Body of pancreas (tissue), 4 donors: ENCODE measurements around the gene PRRC2A. TPM values are rescaled to one million over a fixed set of nuclear protein-coding genes. Genes with fewer than 3 reads are reported as not detected.

Experiments
- ATAC-seq: fragments of 150-250 bp; one replicate; pipeline ENCODE4 v1.9.1; 2016
- DNase-seq, 4 donors: peaks; one replicate each; pipeline ENCODE4 v3.0.0-alpha.2; 2019
- H3K27ac ChIP-seq, 4 donors: fragments of 200-600 bp; sonication (generic); 1 replicate in 3 of 4; 2 replicates in 1 of 4; pipeline versions ENCODE4 v1.5.1 to v1.6.1; 2016 to 2019; ENCODE audit warnings: mild to moderate bottlenecking in 1 of 4, mixed read lengths in 1 of 4, moderate library complexity in 1 of 4
- H3K27me3 ChIP-seq, 2 donors: fragments of 200-600 bp; sonication (generic); one replicate each; pipeline ENCODE4 v1.6.0; 2016; ENCODE audit warnings: mild to moderate bottlenecking in 1 of 2
- H3K36me3 ChIP-seq, 2 donors: fragments of 200-600 bp; sonication (generic); replicated peaks in 1 of 2; 2 replicates each; pipeline ENCODE4 v1.5.1; 2016; ENCODE audit warnings: low read depth in 2 of 2; ENCODE audit not compliant: insufficient read depth in 1 of 2
- H3K4me1 ChIP-seq: fragments of 200-600 bp; sonication (generic); one replicate; pipeline ENCODE4 v1.6.0; 2016
- H3K4me3 ChIP-seq, 2 donors: fragments of 200-600 bp; sonication (generic); 1 replicate in 1 of 2; 2 replicates in 1 of 2; pipeline ENCODE4 v1.5.1; 2016 to 2019
- H3K9me3 ChIP-seq, 3 donors: fragments of 200-600 bp; sonication (generic); 1 replicate in 2 of 3; 2 replicates in 1 of 3; pipeline ENCODE4 v1.5.1; 2016
- POLR2A ChIP-seq, 3 donors: fragments of 450-650 bp; IDR thresholded peaks; one replicate each; pipeline ENCODE4 v1.6.1; 2016; ENCODE audit warnings: antibody characterized with exemption in 3 of 3, mild to moderate bottlenecking in 2 of 3
- WGBS, 2 donors: methylation state at CpG; one replicate each; pipeline ENCODE4 v1.1.5; 2017; 5-methylcytosine and 5-hydroxymethylcytosine counted together
- intact Hi-C: fragments of 100-400 bp; cut with DNase I; formaldehyde crosslinking; loops from one replicate; pipeline ENCODE4 v1.15.1; 2023
- total RNA-seq, 2 donors: library from RNA; depleted of rRNA; stranded (reverse); fragments of >200 nt; gene quantifications; one replicate each; pipeline ENCODE4 v1.1.0, GENCODE V29; 2016
- TF ChIP-seq, protein P1 (sequence below), 7 experiments: fragments of 450-650 bp in 4 of 7; fragments of 200-600 bp in 3 of 7; sonication (generic) in 3 of 7; IDR thresholded peaks; one replicate each; pipeline ENCODE4 v1.5.1; 2016 to 2019; ENCODE audit warnings: antibody characterized with exemption in 7 of 7

Gene PRRC2A
- total RNA-seq, 2 donors from 2014 or later = 48.8 to 57.4 TPM

DNA sequence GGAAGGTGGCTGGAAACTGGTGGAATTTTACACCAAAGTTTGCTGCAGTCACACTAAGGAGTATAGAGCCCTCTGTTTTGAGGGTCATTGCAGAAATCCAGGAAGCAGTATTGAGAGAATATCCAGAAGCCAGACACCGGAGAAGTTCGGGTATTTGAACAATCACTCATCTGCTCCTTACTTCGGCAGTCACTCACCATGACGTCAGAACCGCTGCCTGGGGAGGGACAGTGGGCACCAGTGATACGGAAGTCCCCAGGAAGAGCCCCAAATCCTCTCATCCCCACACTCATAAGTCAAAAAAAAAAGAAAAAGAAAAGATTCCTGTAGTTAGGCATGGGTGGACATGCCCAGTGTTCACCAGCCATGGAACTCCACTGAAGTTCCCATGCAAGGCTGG, 56.4 kb downstream of the PRRC2A start:
- whole genome bisulfite sequencing, 2 donors = 66 to 73% methylated on average over 6 of the region's 6 CpGs
- no peak for TF ChIP-seq POLR2A (IDR thresholded peaks at IDR 0.05)
- TF ChIP-seq, protein P1, sequence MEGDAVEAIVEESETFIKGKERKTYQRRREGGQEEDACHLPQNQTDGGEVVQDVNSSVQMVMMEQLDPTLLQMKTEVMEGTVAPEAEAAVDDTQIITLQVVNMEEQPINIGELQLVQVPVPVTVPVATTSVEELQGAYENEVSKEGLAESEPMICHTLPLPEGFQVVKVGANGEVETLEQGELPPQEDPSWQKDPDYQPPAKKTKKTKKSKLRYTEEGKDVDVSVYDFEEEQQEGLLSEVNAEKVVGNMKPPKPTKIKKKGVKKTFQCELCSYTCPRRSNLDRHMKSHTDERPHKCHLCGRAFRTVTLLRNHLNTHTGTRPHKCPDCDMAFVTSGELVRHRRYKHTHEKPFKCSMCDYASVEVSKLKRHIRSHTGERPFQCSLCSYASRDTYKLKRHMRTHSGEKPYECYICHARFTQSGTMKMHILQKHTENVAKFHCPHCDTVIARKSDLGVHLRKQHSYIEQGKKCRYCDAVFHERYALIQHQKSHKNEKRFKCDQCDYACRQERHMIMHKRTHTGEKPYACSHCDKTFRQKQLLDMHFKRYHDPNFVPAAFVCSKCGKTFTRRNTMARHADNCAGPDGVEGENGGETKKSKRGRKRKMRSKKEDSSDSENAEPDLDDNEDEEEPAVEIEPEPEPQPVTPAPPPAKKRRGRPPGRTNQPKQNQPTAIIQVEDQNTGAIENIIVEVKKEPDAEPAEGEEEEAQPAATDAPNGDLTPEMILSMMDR (IDR thresholded peaks at IDR 0.05) = no peak
- DNase-seq (no peak), ATAC-seq (no peak)
- intact Hi-C loops = no loop called here
- Histone ChIP-seq H3K27me3 (no peaks in the 10 kb centered on the region), H3K36me3 (peaks cover 0 to 3% of the 10 kb centered on the region in 2 donors), H3K4me3 (no peak overlapping the region), H3K9me3 (no peaks in the 10 kb centered on the region), H3K4me1 (peaks cover 17% of the 10 kb centered on the region), H3K27ac (no peak overlapping the region)

DNA sequence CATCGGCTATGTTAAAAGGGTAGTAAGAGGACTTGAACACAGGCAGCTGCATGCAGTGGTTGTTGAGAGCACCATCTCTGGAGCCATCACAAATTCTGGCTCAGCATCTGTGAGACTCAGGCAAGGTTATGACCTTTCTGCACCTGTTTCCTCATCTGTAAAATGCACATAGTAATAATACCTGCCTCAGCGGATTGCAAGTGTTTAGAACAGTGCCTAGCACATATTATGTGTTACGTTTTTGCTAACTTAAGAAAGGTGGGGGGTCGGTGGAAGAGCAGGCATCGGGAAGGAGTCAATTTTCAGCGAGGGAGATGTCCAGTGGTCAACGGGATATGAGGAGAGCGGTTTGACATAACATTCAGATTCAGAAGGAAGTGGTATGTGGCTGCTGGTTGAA, 57.4 kb downstream of the PRRC2A start:
- WGBS, 2 donors = 64 to 70% methylated on average over 8 of the region's 8 CpGs
- intact Hi-C loops = no loop called here
- Histone ChIP-seq H3K36me3 (no peaks in the 10 kb centered on the region), H3K9me3 (no peaks in the 10 kb centered on the region), H3K27me3 (no peaks in the 10 kb centered on the region), H3K4me1 (peaks cover 22% of the 10 kb centered on the region), H3K4me3 (no peak overlapping the region), H3K27ac (no peak overlapping the region)
- no peak for TF ChIP-seq POLR2A (IDR thresholded peaks at IDR 0.05)
- TF ChIP-seq, protein P1 (IDR thresholded peaks at IDR 0.05) = no peak
- DNase-seq (no peak), ATAC-seq (no peak)

DNA sequence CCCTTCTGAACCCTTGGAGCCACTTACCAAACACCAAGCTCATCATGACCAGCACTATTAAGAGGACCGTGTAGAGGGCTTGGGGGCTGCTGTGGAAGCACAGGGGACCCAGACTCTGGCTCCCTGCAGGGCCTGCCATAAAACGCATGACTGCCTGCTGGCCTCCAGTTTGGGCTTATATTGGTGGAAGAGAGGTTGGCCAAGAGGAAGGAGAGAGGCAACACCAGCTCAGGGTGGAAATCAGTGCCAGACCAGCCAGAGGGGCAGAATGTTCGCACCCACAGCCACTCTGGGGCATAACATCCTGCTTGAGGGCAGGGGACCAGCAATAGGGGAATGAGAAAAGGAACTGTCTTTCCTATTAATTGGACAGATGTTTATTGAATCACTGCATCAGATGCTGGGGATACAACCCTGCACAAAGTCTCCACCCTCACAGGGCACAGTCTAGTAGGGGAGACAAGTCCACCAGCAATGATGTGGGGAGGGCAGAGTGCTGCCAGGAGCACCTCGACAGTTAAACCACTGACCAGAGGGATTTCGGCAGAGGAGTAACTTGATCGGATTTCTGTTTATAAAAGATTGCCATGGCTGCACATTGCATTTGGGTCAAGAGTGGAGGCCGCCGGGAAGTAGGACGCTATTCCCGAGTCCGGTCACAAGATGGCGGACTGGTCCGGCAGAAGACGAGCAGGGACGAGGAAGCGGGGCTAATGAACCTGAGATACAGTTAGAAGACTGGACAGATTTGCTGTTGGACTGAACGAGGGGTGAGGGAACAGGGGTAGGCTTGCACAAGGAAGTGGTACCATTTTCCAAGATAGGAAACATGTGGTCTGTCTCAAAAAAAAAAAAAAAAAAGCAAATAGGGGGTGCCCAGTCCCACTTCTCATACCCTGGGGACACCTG, 60.0 kb downstream of the PRRC2A start, which contains the start of gene LY6G5C:
Gene LY6G5C, minus strand, starts transcription at position 842 of the 909 bp plus-strand sequence. Its CDS starts 694 bp downstream, at position 148.
- intact Hi-C loops = loop anchor here (5.0 kb wide), 1 partner anchor 272 kb away; no protein-coding TSS in a partner anchor
- DNase-seq (peak; percentile 84 to 88 (median 86)), ATAC-seq (peak; percentile 89)
- TF ChIP-seq POLR2A (IDR thresholded peaks at IDR 0.05) = peak in 2 of 3 donors; percentile 38 to 48
- TF ChIP-seq, protein P1 (IDR thresholded peaks at IDR 0.05) = peak; percentile 34 to 87 (median 81)
- Histone ChIP-seq H3K4me3 (peak within 1 kb of the TSS in 1 of 2 donors; percentile 18), H3K36me3 (no peaks in the 10 kb centered on the region), H3K4me1 (peaks cover 27% of the 10 kb centered on the region), H3K27ac (peak within 1 kb of the TSS in 3 of 4 donors; percentile 59 to 82 (median 70)), H3K9me3 (no peaks in the 10 kb centered on the region), H3K27me3 (no peaks in the 10 kb centered on the region)
- 7 to 11% methylated on average over 15 to 17 of the region's 17 CpGs for WGBS, 2 donors

DNA sequence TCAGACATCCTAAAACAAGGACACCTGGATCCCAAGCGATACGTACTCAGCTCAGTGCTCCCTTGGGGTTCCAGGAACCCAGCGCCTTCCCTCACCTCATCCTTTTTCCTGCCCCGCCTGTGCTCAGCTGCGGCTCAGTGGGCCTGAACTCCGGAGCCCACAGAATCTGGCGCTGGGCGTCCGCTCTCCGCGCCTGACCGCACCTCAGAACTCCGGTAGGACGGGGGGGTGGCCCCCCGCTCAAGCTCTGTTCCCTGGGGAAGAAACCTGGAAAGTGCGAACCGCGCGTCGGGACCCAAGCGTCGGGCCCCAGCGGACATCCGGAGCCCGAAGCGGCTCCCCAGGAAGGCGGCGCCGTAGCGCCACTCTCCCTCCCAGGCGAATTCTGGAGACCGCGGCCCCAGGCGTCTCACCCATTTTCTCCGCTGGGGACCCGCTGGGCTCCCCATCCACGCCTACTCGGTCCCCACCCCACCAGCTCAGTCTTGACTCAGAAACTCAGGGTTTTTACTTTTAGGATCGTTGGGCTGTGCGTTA, 60.7 kb downstream of the PRRC2A start:
- no peaks in the 10 kb centered on the region for H3K27me3 ChIP-seq
- DNase-seq = peak; percentile 33 to 61 (median 42)
- peaks cover 27% of the 10 kb centered on the region for H3K4me1 ChIP-seq
- H3K4me3 ChIP-seq = peak overlapping the region in 1 of 2 donors; percentile 18
- H3K27ac ChIP-seq = peak overlapping the region in 3 of 4 donors; percentile 59 to 82 (median 70)
- no peaks in the 10 kb centered on the region for H3K36me3 ChIP-seq
- H3K9me3 ChIP-seq = no peaks in the 10 kb centered on the region
- 0 to 3% methylated on average over 3 to 29 of the region's 40 CpGs for WGBS, 2 donors
- peak; percentile 51 for ATAC-seq
- intact Hi-C loops = loop anchor here (5.0 kb wide), 1 partner anchor 271 kb away; no protein-coding TSS in a partner anchor
- TF ChIP-seq, protein P1 (IDR thresholded peaks at IDR 0.05) = peak in 2 of 7 experiments; percentile 6 to 37
- peak in 2 of 3 donors; percentile 48 to 49 for TF ChIP-seq POLR2A (IDR thresholded peaks at IDR 0.05)
